Measurements from ENCODE around the gene PIK3C3.
"Not testable (repeated sequence)": the region's sequence is repeated elsewhere in the genome, so short reads cannot be mapped to it uniquely, and the experiment has no call there.

The PIK3C3 gene

GRCh38 chr18:42080340-42080739, 125.3 kb downstream of the PIK3C3 start:
- FAIRE-seq, result no peak

DNA sequence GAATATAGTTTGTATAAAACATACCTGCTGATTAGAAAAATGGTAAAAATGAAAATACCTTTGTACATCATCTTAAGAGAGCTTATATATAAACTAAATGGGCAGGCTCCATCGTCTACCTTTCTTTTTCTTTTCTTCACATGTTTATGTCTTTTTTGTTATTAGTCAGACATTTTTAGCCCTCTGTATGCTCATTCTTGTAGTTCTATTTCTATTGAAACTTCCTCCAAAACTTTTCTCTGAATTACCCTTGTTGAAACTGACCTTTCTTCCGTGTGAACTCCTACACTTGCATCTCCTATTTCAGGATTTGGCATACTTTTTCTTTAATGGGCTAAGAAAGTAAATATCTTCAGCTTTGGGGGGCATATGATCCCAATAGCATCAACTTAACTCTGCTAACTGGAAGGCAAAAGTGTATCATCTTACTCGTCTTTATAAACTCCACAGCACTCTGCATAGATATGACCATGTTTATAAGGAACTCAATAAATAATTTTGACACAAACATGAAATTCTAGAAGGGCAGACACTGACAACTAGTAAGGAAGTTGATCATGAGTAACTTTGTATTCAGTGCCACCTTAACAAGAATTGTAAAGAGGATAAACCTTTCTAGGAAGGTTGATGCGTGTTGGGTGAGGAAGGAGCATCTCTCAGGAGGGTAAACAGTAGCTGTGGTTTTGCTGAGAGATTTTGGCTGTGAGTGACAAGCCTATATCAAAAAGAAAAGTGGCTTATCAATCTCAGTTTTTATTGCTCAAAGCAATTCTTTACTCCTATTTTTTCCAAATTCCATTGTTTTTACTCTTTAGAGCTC, 127.6 kb downstream of the PIK3C3 start:
- FAIRE-seq, result no peak

DNA sequence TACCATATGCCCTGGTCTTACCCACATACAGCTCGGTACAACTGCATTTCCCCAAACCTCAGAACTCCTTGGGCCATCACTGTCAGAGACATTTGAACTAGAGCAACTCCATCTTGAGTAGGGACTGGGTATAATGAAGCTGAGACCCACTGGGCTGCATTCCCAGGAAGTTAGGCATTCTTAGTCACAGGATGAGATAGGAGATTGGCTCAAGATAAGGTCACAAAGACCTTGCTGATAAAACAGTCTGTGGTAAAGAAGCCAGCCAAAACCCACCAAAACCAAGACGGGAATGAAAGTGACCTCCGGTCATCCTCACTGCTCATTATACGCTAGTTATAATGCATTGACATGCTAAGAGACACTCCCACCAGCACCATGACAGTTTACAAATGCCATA, 131.3 kb downstream of the PIK3C3 start:
- no peak for FAIRE-seq

- no peak for FAIRE-seq
Measured at GRCh38 chr18:42087235-42087634, 132.2 kb downstream of the PIK3C3 start.

- FAIRE-seq, result no peak
Measured at GRCh38 chr18:42087876-42088275, 132.8 kb downstream of the PIK3C3 start.

- no peak for FAIRE-seq
Measured at GRCh38 chr18:42092848-42093247, 137.8 kb downstream of the PIK3C3 start.

- FAIRE-seq, result no peak
Measured at GRCh38 chr18:42094875-42095274, 139.8 kb downstream of the PIK3C3 start.

DNA sequence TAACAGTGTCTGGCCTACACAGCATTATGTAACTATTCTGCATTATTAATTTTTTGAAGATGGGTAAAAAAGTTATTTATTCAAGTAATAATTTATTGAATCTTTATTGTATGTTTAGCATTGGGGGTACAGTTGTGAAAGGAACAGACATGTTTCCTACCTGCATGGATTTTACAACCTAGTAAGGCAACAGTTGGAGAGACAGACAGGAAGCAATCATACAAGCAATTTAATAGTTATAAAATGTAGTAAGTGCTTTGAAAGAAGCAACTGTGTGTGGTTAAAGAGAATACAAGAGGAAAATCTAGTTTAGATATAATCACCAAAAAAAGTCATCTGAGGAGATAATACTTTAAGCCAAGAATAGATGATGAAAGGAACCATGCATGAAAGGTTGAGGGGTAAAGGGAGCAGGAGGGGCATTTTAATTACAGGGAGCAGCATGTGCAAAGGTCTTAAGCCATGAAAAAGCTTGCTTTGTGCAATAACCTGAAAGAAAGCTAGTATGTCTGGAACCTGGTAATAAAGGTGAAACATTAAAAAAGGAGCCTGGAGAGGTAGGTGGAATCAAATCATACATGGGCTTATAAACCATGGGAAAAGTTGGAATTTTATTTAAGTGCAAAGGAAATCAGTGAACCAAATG, 140.8 kb downstream of the PIK3C3 start:
- no peak for FAIRE-seq

GRCh38 chr18:42100248-42100647, 145.2 kb downstream of the PIK3C3 start:
- FAIRE-seq, result no peak

- no peak for FAIRE-seq
Measured at GRCh38 chr18:42100911-42101310, 145.9 kb downstream of the PIK3C3 start.

- FAIRE-seq, result no peak
Measured at GRCh38 chr18:42105394-42105793, 150.4 kb downstream of the PIK3C3 start.

DNA sequence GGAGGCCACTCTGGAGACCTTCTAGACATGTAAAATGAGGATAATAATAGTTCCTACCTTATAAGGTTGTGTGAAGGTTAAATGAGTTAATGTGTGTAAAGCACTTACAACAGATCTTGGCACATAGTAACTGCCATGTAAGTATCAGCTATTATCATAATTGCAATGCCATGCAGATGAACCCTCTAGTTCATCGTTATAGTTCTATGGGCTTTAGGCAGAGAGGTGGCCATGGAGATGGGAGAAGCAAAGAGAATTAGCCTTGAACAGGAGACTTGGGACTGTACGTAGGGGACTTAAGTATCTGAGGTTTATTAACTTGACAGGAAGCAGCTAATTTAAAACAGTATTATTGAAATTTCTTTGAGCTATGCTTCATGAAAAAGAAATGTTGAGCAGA, 151.8 kb downstream of the PIK3C3 start:
- no peak for FAIRE-seq

DNA sequence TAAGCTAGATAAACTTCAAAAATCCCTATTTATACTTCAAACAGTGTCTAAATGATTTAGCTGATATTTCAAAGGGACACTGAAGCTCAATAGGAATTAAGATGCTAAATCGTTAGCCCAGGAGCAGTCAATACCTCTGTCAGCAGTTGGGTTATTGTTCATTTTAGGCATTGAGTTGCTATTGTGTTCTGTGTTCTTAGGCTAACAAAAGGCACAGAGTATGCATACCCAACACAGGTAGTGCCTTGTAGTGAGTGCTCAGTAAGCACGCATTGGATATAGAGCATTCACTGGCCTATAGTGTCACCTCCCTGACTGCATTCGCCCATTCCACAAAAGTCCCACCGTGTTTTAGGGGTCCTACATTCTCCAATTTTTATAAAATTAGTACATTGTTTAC, 152.3 kb downstream of the PIK3C3 start:
- no peak for FAIRE-seq

DNA sequence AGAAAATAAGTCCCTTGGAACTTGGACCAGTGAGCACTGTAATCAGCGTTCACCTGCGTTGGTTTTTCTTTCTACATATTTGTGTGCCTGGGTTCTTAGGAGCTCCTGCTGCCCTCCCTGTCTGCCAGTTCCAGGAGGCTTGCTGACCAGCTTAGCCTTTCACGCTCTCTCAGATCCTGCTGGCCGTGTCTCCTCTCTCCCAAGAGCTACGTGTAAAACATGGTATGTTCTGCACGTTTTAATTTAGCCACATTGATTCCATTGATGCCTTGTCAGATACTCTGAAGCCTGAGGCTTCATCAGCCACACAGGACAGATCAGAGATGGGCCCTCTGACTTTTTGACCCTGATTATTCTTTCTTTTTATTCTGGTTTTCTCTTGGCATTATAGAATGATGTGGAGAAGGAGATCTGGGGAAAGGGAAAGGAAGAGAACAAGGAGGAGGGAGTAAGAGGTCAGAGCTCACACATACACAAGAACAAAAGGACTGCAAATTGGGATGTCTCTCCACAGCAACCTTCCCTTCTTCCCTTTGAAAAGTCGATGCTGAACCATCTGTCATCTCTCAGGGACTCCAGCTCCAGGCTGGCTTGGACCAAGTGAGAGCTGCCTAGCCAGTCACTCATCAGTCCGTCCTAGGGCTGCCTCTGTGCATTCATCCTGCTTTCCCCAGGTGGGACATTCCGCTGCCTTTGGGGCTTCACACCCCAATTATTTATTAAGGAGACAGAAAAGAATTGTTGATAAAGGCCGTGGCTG, 152.8 kb downstream of the PIK3C3 start:
- FAIRE-seq, result no peak

DNA sequence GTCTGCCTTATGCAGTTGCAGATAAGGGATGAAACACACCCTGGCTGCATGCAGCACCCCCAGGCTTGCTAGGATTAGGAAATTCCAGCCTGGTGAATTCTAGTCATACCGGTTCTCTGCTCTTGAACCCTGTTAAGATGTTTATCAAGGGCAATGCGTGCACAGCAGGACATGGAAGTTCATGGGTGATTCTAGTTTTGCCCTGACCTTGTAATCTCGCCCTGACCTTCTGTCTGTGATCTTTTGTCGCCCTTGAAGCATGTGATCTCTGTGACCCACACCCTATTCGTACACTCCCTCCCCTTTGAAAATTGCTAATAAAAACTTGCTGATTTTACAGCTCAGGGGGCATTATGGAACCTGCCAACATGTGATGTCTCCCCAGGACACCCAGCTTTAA, 157.1 kb downstream of the PIK3C3 start:
- not testable (repeated sequence) for FAIRE-seq

DNA sequence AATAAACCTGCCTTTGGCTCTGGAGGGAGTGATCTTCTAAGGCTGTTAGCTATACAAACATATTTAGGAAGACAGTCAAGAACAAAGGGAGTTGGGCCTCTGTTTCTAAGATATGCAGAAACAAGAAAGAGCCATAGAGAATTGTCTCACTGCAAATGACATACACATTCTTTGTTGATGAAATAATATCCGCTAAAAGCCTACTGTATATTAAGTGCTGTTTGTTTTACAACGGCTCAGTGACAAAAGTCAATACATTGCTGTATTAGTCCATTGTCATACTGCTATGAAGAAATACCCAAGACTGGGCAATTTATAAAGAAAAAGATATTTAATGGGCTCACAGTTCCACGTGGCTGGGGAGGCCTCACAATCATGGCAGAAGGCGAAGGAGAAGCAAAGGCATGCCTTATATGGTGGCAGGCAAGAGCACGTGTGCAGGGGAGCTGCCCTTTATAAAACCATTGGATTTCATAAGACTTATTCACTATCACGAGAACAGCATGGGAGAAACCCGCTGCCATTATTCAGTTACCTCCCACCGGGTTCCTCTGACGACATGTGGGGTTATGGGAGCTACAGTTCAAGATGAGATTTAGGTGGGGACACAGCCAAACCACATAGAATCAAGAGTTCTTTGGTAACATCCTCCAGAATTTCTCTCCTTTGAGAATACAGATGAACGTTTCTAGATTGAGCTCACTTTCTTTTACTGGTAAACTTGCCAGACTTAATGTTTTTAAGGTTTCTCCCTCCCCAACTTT, 157.8 kb downstream of the PIK3C3 start:
- no peak for FAIRE-seq

GRCh38 chr18:42113529-42114191, 158.6 kb downstream of the PIK3C3 start:
- FAIRE-seq, result no peak

DNA sequence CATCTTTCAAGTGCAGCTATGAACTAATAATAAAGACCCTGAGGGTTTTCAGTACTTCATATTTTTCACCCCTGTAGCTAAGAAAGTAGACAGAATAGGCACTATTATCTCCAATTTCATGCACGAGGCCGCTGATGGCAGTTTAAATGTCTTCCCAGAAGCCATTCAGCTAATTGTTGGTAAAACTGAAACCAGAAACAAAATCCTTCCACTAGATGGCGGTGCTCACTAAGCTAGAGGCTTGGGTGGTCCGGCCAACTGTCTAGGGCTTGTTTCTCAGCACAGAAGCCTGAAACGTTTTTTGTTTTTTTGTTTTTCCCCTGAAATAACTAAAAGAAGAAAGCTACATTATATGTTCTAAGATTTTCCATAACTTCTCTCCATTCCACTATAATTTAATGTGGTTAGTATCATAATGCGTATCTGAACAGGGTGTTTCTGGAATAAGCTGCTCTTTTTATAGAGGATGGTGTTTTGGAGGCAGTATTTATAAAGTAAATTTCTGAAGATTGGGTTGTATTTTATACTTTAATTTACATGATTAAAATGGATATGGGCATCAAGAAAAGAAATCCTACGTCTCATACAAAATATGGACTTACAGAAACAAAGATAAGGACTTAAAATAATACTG, 159.4 kb downstream of the PIK3C3 start:
- FAIRE-seq, result peak; percentile 15

GRCh38 chr18:42126586-42126985, 171.6 kb downstream of the PIK3C3 start:
- no peak for FAIRE-seq

DNA sequence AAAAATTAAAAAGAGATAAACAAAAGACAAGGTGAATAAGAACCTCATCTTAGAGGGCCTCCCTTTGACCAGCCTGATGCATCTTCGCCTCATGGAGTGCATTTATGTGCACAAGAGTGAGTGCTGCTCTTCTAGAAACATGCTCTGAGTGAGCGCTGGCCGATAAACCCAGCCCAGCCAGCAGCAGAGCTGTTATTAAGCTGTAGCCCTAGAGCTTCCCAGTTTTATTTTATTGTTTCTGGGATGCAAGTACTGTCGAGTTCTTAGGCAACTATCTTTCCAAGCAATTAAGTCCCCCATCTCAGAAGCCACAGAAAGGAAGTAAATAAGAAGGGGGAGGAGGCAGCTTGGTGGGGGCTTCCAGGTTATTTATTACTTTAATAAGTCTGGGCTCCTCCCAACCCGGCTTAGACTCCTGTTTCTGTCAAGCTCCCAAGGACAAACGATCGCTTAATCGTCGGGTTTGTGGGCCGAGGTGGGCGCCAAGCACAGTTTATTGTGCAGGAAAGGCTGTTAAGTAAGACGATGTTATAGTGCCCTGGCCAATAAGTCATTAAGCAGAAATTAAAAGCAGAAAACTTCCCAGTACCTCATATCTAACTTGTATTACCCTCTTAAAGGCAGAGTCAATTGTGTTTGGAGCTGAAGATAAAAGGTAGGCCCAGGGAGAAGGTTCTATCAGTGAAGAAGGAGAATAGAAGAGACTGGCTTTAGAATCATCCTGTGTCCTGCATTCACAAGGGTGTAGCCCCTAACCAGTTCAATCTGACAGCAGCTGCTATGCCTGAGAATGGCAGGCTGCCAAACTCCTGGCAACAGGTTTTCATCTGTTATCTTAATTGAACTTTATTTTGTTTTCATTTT, 176.3 kb downstream of the PIK3C3 start:
- FAIRE-seq, result no peak

GRCh38 chr18:42131930-42132244, 176.9 kb downstream of the PIK3C3 start:
- FAIRE-seq, result no peak

Measured in TTC549 (cell line).